Right ventricle myocardium superior (tissue), 1 donor: ENCODE measurements around the gene TUBD1. TPM values are rescaled to one million over a fixed set of nuclear protein-coding genes. Genes with fewer than 3 reads are reported as not detected.

ENCODE experiments used
- microRNA-seq: library from miRNA; unstranded; fragments of <30 nt; microRNA quantifications from one replicate; pipeline ENCODE4 v1.2.0, GENCODE V29; 2020
- total RNA-seq: library from RNA; stranded (reverse); fragmentation: NEBNext Ultra II Directional; extraction: Animal tissue kit (Norgen Biotek cat#: 25700); gene quantifications from one replicate; pipeline ENCODE4 v1.2.1, GENCODE V29; 2021
- donor health status: DM: no; HTN: yes; CAD: no; lungs with severe emphysema.

Gene TUBD1
- total RNA-seq, 1 donor from 2014 or later: 6.9 TPM

Small RNA genes lying within 50 kb of the gene (microRNA-seq; reads per million reads assigned to microRNA genes)
- gene MIR21: 20,085 reads per million, percentile 96 among the genes with 10 or more reads in this experiment

Other genes with a start within 250 kb of the TUBD1 start
- gene PTRH2, start 185.5 kb downstream of the TUBD1 start, total RNA-seq: 9.0 TPM
- 49.4 TPM for gene VMP1, start 185.3 kb downstream of the TUBD1 start, total RNA-seq
- 22.3 TPM for gene RPS6KB1, start 178 bp upstream of the TUBD1 start, total RNA-seq
- 15.9 TPM for gene RNFT1, start 71.8 kb upstream of the TUBD1 start, total RNA-seq
- 10.2 TPM for gene HEATR6, start 186.0 kb upstream of the TUBD1 start, total RNA-seq